ENCODE results near the gene UMODL1. TPM values are rescaled to one million over a fixed set of nuclear protein-coding genes. Genes with fewer than 3 reads are reported as not detected.

UMODL1 gene
- total RNA-seq, 1 experiment from 2014 or later, result not detected

GRCh38 chr21:42038826-42039425, 32.2 kb upstream of the UMODL1 start:
- H3K4me1 Mint-ChIP-seq, result peaks cover 10 to 14% of the 10 kb centered on the region in 2 experiments
- no peaks in the 10 kb centered on the region for H3K23me2 ChIP-seq (ENCODE audit: insufficient read length, low read depth, low read length, poor library complexity, severe bottlenecking)
- H3K4me2 ChIP-seq (ENCODE audit: insufficient read depth, insufficient read length, low read length), result no peak overlapping the region
- no peak overlapping the region for H2BK15ac ChIP-seq (ENCODE audit: low read depth, low read length)
- H2AK5ac ChIP-seq (ENCODE audit: insufficient read length, low read length), result no peak overlapping the region
- H2BK20ac ChIP-seq (ENCODE audit: low read depth, low read length, poor library complexity, severe bottlenecking), result no peak overlapping the region
- no peak overlapping the region for H2BK120ac ChIP-seq (ENCODE audit: low read depth, low read length, poor library complexity, severe bottlenecking)
- H4K5ac ChIP-seq (ENCODE audit: insufficient read length, low read depth, low read length), result no peak overlapping the region
- no peaks in the 10 kb centered on the region for H3K79me1 ChIP-seq (ENCODE audit: insufficient read depth, low read depth, low read length, poor library complexity, severe bottlenecking)
- H3K4me3 Mint-ChIP-seq, result no peak overlapping the region
- no peak overlapping the region for H2AFZ ChIP-seq (ENCODE audit: low read length)
- H3K18ac ChIP-seq (ENCODE audit: insufficient read length, low read depth, low read length), result no peak overlapping the region
- no peaks in the 10 kb centered on the region for H4K20me1 ChIP-seq (ENCODE audit: control insufficient read depth, insufficient read depth, insufficient read length)
- no peaks in the 10 kb centered on the region for H3K79me2 ChIP-seq (ENCODE audit: insufficient read depth, low read length)
- peaks cover 0 to 6% of the 10 kb centered on the region in 2 experiments; a peak in 2 of 5 replicates for H3K9me3 Mint-ChIP-seq
- H3K27me3 ChIP-seq (ENCODE audit: insufficient read depth, low read length), result no peaks in the 10 kb centered on the region
- no peak overlapping the region for H4K91ac ChIP-seq (ENCODE audit: insufficient read length, low read depth, low read length)
- no peak overlapping the region; a peak in 2 of 7 replicates for H3K27ac Mint-ChIP-seq
- no peak overlapping the region for H3K4ac ChIP-seq (ENCODE audit: low read depth, low read length)
- H3K14ac ChIP-seq (ENCODE audit: insufficient read depth, low read length), result no peak overlapping the region
- no peak overlapping the region for H4K8ac ChIP-seq (replicated peaks; ENCODE audit: insufficient read length, low read depth, low read length)
- no peak overlapping the region for H3K27ac ChIP-seq (ENCODE audit: insufficient read length, low read depth, low read length)
- H3K36me3 Mint-ChIP-seq (ENCODE audit: insufficient read depth in 1 of 3, low read depth in 3 of 3), result no peaks in the 10 kb centered on the region; a peak in 1 of 7 replicates
- no peak overlapping the region for H3T11ph ChIP-seq (ENCODE audit: low read length)
- no peak overlapping the region for H3K9ac ChIP-seq (ENCODE audit: extremely low read depth, insufficient read length, low read length)
- H3K23ac ChIP-seq (ENCODE audit: insufficient read length, low read depth, low read length), result no peak overlapping the region
- WGBS (ENCODE audit: extremely low coverage, insufficient read length, low lambda C conversion rate), result no CpG with 5 or more reads among the region's 8 CpGs
- H2BK5ac ChIP-seq (ENCODE audit: insufficient read length, low read length), result no peak overlapping the region
- no peak overlapping the region for H3K56ac ChIP-seq (ENCODE audit: insufficient read length, low read depth, low read length)
- no peaks in the 10 kb centered on the region for H3K4me1 ChIP-seq (ENCODE audit: insufficient read depth, low read length)
- no peak for DNase-seq
- H3K9me3 ChIP-seq (ENCODE audit: control insufficient read depth, low read depth, low read length), result no peaks in the 10 kb centered on the region
- H3K27me3 Mint-ChIP-seq (ENCODE audit: low read depth), result peaks cover 27% of the 10 kb centered on the region
- TF ChIP-seq CTCF (conservative IDR thresholded peaks at IDR 0.05), result no peak
- no peak overlapping the region for H2BK12ac ChIP-seq (ENCODE audit: insufficient read length, low read depth, low read length)
